NT2/D1 (cell line): Measurements from ENCODE around the gene KCNH1.

Source experiments
- DNase-seq: peaks from one replicate; pipeline ENCODE4 v3.0.0-alpha.2; 2011; ENCODE audit warnings: low read depth, low spot score
- H3K27me3 ChIP-seq: 2 replicates; pipeline ENCODE4 v1.6.0; 2011; ENCODE audit warnings: mild to moderate bottlenecking; ENCODE audit not compliant: insufficient read length, insufficient read depth
- H3K36me3 ChIP-seq: 2 replicates; pipeline ENCODE4 v1.6.1; 2011; ENCODE audit warnings: mild to moderate bottlenecking, low read length, mixed read lengths; ENCODE audit not compliant: insufficient read depth, insufficient read length
- H3K4me1 ChIP-seq: 2 replicates; pipeline ENCODE4 v1.5.1; 2011; ENCODE audit not compliant: insufficient read depth, insufficient read length
- H3K4me3 ChIP-seq: 2 replicates; pipeline ENCODE4 v1.5.1; 2011; ENCODE audit warnings: low read depth; ENCODE audit not compliant: insufficient read length
- H3K9ac ChIP-seq: 2 replicates; pipeline ENCODE4 v1.6.0; 2011; ENCODE audit warnings: low read depth; ENCODE audit not compliant: insufficient read length
- H3K9me3 ChIP-seq: 2 replicates; pipeline ENCODE4 v1.5.1; 2011; ENCODE audit warnings: mild to moderate bottlenecking, low read length; ENCODE audit not compliant: insufficient read depth
- SUZ12 ChIP-seq: IDR thresholded peaks from 2 replicates; pipeline ENCODE4 v1.6.1; 2011; ENCODE audit not compliant: insufficient read length, insufficient read depth; ENCODE audit errors: extremely low read depth
- YY1 ChIP-seq: IDR thresholded peaks from 2 replicates; pipeline ENCODE4 v1.6.1; 2011; ENCODE audit not compliant: insufficient read length, insufficient read depth
- ZNF274 ChIP-seq: IDR thresholded peaks from 2 replicates; pipeline ENCODE4 v1.6.1; 2011; ENCODE audit warnings: mild to moderate bottlenecking, low read depth, low read length

KCNH1 gene

DNA sequence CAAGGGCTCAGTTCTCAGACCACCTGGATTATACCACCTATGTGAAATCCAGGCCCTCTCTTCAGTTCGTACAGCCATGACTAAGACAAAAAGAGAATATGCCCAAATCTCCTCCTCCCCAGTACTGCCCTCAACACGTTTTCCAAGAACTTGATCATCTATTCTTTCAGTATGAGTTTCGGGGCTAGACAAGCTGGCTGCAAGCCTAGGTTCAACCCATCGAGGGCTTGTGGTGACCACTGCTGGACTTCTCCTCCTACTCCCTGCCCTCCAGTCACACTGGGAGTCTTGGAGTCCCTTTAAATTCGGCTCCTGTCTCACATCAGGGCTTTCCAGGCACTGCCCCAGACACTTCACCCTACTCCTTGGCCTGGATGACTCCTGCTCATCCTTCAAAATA is 352.3 kb downstream of the KCNH1 start:
- TF ChIP-seq YY1 = no peak
- TF ChIP-seq ZNF274 = no peak
- no peak for TF ChIP-seq SUZ12
- no peaks in the 10 kb centered on the region for H3K36me3 ChIP-seq
- H3K4me1 ChIP-seq = no peaks in the 10 kb centered on the region
- no peak for DNase-seq
- H3K9ac ChIP-seq = no peak overlapping the region
- no peak overlapping the region for H3K4me3 ChIP-seq
- H3K9me3 ChIP-seq = no peaks in the 10 kb centered on the region
- H3K27me3 ChIP-seq = no peaks in the 10 kb centered on the region

- no peaks in the 10 kb centered on the region for H3K9me3 ChIP-seq
These were observed 354.7 kb downstream of the KCNH1 start for GRCh38 chr1:210779269-210779668.

GRCh38 chr1:210777914-210778313 is 356.0 kb downstream of the KCNH1 start:
- H3K4me3 ChIP-seq = no peak overlapping the region
- H3K9ac ChIP-seq = no peak overlapping the region
- no peaks in the 10 kb centered on the region for H3K4me1 ChIP-seq
- H3K9me3 ChIP-seq = no peaks in the 10 kb centered on the region
- no peaks in the 10 kb centered on the region for H3K36me3 ChIP-seq
- H3K27me3 ChIP-seq = no peaks in the 10 kb centered on the region
- no peak for DNase-seq
- TF ChIP-seq YY1 (no peak), ZNF274 (no peak), SUZ12 (no peak)

More at GRCh38 chr1:210779269-210779668, 354.7 kb downstream of the KCNH1 start:
- Histone ChIP-seq H3K4me3 (no peak overlapping the region), H3K27me3 (no peaks in the 10 kb centered on the region), H3K9ac (no peak overlapping the region), H3K4me1 (no peaks in the 10 kb centered on the region), H3K36me3 (no peaks in the 10 kb centered on the region)
- TF ChIP-seq SUZ12 = no peak
- TF ChIP-seq ZNF274 = no peak
- no peak for TF ChIP-seq YY1
- DNase-seq = no peak

GRCh38 chr1:210776712-210777111 is 357.2 kb downstream of the KCNH1 start:
- Histone ChIP-seq H3K9ac (no peak overlapping the region), H3K9me3 (no peaks in the 10 kb centered on the region), H3K4me3 (no peak overlapping the region), H3K4me1 (no peaks in the 10 kb centered on the region), H3K27me3 (no peaks in the 10 kb centered on the region), H3K36me3 (no peaks in the 10 kb centered on the region)
- no peak for TF ChIP-seq ZNF274
- no peak for TF ChIP-seq YY1
- no peak for TF ChIP-seq SUZ12
- no peak for DNase-seq

- Histone ChIP-seq H3K4me3 (no peak overlapping the region), H3K27me3 (no peaks in the 10 kb centered on the region), H3K9me3 (no peaks in the 10 kb centered on the region), H3K4me1 (no peaks in the 10 kb centered on the region), H3K9ac (no peak overlapping the region), H3K36me3 (no peaks in the 10 kb centered on the region)
- no peak for DNase-seq
- TF ChIP-seq YY1 (no peak), ZNF274 (no peak), SUZ12 (no peak)
These were observed 358.7 kb downstream of the KCNH1 start for GRCh38 chr1:210775289-210775688.

GRCh38 chr1:210773450-210773849 is 360.5 kb downstream of the KCNH1 start:
- TF ChIP-seq ZNF274 = no peak
- Histone ChIP-seq H3K27me3 (no peaks in the 10 kb centered on the region), H3K9ac (no peak overlapping the region), H3K4me3 (no peak overlapping the region), H3K4me1 (no peaks in the 10 kb centered on the region), H3K9me3 (no peaks in the 10 kb centered on the region), H3K36me3 (no peaks in the 10 kb centered on the region)
- no peak for DNase-seq

DNA sequence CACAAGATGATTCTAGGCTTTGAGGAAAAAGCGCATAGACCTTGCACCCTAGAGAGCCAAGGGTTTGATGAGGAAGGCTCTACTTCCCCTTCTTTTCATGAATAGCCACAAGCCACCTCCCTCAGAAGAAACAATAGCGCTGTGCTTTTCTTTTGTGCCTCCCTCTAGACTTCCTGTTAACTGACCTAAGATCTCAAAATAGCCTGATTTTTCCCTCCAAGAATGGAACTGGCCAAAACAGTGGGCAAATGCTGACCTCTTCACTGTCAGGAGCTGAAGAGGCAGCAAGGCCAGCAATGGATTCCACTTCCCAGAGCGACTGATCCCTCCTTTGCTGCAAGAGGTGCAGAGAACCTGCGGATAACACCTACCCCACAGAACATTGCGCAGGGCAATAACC is 362.8 kb downstream of the KCNH1 start:
- no peaks in the 10 kb centered on the region for H3K4me1 ChIP-seq

More for the DNA sequence above, 362.8 kb downstream of the KCNH1 start:
- Histone ChIP-seq H3K9ac (no peak overlapping the region), H3K9me3 (no peaks in the 10 kb centered on the region), H3K36me3 (no peaks in the 10 kb centered on the region), H3K27me3 (no peaks in the 10 kb centered on the region), H3K4me3 (no peak overlapping the region)
- no peak for DNase-seq
- TF ChIP-seq SUZ12 (no peak), ZNF274 (no peak), YY1 (no peak)
